ENCODE measurements around the gene THRB.
"Not testable (repeated sequence)": the region's sequence is repeated elsewhere in the genome, so short reads cannot be mapped to it uniquely, and the experiment has no call there.

The THRB gene

DNA sequence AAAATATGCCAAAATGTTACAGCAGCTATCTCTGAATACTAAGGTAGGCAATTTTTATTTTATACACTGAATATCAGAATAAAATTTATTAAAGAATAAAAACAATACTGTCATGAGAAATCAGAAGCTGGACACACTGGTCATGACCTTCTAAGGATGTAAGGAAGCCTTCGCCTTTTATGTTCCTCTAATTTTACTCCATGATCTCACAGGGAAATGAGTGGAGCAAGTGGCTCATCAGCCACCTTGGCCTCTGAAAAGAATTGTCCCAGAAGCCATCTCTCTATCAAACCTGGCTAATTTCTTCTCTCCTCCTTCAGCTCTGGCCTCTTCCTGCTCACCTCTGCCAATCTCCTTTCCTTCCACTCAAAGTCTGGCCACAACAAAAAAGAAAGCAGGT, 48.6 kb downstream of the THRB start:
- no peak for DNase-seq

DNA sequence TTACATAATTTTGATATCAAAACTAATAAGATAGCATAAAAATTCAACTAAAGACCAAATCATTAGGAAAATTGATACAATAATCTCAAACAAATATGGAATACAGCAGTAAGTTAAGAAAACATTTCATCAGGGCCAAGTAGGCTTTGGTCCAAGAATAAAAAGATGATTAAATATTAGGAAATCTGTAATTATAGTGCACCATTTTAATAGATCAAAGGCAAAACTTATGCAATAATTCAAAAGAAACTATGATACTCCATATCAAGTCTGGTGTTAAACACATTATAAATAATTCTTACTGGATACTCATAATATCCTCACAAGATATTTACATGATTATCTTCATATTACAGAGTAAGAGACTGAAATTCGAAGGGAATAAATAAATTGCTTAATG, 51.2 kb downstream of the THRB start:
- DNase-seq, result no peak

DNA sequence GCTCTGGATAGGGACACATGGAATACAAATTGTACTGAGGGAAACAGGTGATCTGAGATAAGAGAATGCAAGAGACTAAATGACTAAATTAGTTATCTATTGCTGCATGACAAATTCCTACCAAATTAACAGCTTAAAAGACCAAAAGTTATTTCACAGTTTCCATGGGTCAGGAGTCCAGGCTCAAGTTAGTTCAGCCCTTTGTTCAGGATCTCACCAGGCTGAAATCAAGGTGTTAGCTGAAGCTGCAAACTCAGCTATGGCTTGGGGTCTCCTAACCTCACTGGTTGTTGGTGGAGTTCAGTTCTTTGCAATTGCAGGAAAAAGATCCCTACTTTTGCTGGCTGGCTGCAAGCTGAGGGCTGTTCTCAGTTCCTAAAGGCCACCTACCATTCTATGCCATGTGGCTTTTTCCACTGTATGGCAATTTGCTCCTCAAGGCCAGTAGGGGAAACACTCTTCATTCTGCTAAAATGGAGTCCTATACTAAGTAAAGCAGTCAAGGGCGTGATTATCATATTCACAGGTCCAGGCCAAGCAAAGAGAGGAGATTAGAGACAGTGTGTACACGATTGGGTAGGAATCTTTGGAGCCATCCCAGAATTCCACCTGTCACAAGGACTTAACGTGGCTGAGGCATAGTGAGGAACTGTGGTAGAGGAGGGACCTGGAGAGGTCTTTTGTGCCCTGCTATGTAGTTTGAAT, 53.7 kb downstream of the THRB start:
- DNase-seq, result no peak

DNA sequence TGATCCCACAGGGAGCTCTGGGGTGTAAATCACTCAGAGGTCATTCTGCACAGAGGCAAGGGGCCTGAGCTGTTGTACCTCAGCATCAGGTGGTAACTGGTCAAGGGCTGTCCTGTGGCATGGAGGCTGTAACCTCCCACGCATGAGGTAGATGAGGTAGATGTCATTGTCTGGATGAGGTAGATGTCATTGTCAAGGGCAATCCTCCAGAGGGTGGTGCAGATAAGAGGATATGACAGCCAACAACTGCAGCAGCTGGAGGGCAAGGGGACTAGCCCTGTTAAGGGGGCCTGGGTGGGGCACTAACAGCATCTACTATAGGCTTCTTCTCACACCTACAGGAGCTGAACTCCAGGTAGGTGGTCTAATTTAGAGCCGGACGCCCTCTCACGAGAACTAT, 55.6 kb downstream of the THRB start:
- DNase-seq, result no peak

DNA sequence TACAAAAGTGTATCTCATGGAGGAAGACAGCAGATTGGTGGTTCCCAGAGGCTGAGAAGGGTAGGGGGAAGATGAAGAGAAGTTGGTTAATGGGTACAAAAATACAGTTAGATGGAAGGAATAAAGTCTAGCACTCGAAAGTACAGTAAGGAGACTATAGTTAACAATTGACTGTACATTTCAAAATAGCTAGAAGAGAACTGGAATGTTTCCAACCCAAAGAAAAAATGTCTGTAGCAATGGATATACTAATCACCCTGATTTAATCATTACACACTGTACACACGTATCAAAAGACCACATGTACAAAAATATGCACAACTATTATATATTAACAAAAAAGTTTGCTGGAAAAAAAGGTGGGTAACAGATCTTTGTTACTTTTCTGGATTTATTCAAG, 57.3 kb downstream of the THRB start:
- no peak for DNase-seq

DNA sequence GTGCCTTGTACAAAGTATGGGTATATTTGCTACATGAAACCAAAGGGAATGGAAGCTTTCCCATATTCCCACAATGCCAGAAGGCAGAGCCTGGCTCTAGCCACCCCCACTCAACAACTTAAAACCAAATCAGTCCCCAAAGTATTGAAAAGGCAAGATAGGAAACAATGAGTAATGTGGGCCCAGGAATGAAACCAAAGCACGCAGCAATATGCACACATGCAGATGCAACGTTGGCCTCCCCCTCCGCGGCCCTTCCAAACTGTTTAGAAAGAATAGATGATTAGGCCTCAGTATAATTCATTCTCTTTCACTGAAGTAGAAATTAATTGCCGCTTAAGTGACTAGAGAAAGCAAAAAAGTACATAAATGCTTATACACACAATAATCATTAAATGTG, 59.1 kb downstream of the THRB start:
- DNase-seq, result no peak

DNA sequence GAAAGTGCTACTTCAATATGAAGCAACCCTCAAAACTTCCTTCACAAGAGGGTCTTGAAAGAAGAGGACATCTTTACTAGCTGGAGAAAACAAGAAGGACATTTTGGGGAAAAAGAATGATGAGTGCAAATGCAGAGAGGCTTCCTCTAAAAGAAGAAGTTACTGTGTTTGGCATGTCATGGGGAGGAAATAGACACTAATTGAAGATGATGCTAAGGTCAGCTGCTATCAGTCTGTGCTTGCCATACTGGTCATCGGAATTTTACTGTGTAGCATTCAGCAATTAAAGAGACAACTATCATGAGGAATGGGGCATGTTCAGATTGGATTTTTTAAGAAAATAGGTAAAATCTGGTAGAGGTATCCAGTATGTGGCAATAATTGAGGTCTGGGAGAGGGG, 60.0 kb downstream of the THRB start:
- no peak for DNase-seq

DNA sequence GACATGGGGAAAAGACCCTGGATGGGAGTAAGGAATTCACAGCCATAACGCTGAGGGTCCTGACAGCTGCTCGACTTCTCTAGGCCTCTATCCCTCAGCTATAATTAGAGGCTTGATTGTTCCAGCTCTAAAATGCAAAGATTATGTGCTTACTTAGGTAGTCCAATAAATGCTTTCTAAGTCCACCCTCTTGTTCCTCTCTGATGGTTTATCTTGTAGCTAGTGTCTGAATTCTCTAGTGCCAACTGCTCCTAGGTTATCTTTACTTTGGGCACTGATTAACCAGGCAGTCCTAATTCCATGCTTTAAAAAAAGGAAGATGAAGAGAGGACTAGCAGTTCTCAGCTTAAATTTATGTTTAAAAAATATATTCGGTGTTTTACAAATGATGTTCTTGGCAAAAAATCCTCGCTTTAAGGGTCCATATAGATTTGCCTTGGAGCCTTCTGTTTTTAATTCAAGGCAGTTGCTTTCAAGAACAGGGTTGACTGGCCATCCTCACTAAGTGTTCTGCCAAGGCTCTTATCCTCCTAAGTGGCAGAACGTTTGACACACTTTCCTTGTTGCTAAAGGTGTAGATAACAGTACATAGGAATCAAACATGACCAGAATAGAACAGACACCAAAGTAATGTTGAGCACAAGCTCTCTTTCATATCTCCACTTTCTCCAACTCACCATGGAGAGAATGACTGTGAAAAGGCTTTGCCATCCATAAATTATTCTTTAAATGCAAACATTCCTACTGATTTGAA, 60.6 kb downstream of the THRB start:
- no peak for DNase-seq

DNA sequence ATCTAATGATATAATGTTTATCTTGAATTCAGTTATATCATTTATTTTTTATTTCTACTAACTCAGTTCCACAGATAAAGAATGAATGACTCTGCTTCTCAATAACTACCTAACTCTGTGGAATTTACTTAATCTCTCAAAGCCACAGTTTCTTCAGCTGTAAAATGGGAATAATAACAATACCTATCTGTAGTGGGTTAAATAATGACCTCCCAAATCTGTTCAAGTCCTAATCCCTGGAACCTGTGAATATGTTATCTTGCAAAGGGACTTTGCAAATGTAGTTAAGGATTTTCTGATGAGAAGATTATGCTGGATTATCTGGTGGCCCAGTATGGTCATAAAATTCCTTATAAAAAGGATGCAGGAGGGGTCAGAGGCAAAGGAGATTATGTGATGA, 61.7 kb downstream of the THRB start:
- DNase-seq, result no peak

DNA sequence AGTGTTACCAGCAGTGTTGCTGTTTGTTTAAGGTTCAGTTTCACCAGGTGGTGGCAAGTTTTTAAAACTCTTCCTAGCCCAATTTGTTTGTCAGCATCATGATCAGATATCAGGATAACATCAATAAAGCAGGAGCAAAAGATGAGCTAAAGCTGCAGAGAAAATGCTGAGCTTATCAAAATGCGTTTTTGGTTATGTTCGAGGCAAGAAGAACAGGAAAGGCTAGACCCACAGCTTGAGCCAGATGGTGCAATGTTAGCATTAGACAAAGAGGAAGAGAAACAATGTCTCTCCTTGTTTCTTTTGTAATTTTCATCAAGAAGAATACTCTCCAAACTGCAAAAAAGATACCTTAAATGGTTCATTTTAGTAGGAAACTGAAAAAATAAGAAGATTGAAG, 66.2 kb downstream of the THRB start:
- no peak for DNase-seq

DNA sequence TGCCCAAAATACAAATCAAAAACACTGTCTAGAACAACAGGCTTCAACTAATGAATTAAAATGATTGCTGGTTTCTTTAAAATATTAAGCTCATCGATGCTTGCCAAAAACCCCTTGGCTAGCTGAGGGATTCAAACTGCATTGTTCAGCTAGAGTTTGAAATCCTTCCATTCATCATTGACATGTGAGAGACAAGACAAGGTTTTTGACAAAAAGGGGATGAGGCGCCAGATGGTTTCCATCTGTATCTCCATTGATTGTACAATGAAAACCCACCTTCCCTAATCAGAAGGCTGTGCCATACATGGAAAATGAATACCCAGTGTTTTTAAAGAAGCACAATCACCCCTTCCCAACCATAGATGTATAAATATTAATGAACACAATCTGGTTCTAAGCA, 67.8 kb downstream of the THRB start:
- no peak for DNase-seq

DNA sequence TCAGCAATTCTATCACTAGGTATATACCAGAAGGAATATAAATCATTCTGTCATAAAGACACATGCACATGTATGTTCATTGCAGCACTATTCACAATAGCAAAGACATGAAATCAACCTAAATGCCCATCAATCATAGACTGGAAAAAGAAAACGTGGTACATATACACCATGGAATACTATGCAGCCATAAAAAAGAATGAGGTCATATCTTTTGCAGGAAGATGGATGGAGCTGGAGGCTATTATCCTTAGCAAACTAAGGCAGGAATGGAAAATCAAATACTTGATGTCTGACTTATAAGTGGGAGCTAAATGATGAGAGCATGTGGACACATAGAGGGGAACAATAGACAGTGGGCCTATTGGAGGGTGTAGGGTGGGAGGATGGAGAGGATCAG, 73.8 kb downstream of the THRB start:
- DNase-seq, result not testable (repeated sequence)

DNA sequence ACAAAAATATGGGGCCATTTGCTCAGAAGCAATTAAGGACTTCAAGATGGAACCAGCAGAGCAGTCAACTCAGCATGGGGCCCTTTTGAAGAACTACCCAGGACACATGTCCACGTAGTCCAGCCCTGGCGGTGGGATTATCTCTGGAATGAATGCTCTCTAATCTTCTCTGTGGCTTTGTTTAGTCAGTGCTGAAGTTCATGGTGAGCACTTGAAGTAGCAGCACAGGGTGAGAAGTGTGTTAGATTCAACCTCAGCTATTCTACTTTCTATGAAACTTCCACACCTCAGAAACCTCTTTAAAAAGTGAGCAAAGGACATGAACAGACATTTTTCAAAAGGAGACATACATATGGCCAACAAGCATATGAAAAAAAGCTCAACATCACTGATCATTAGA, 74.4 kb downstream of the THRB start:
- no peak for DNase-seq

DNA sequence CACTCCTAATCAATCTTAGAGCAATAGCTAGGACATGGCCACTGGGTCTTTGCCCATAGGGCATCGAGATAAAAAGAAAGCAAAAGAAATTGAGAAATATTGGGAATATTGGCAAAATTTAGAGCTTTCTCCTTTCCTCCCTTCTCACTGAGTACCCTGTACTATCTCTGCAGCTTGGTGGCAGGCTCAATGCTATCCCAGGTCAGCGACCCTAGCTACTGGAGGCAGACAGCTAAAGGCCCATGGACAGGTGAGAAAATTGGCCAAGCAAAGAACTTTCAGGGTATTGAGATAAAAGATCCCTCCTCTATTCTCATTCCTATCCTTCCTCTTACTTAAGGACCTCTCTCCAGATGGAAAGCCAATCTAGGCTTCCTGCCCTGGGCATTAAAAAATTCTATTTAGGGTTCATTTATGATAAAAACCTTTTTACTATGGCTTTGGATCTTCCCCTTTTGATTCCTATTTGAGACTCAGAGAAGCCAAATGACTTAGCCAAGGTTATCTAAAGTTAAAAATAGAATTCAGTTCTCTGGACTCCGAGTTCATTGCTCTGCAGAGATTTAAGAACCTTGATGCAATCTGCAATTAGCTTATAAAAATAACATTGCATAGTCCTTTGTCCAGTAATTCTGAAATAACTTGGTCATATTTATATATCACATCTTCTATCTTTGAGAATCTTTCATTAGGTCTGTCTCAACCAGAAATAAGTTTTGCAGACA, 75.4 kb downstream of the THRB start:
- DNase-seq, result no peak

DNA sequence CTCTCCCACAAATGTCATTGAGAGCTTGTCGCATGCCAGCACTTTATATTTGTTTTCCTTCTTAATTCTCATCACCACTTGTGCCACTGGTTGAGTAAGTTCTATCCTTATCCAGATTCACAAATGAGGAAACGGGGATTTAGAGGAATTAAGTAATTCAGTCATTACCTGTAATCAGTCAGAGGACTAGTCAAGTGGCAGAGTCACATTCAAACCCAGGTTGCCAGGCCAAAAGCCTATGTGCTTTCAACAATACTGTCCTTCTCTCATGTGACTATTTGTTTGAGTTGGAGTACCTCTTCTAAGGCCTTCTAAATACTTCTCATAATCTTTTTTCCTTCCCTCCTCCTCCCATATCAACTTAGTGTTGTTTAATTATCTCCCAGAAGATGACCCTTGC, 76.9 kb downstream of the THRB start:
- DNase-seq, result no peak

DNA sequence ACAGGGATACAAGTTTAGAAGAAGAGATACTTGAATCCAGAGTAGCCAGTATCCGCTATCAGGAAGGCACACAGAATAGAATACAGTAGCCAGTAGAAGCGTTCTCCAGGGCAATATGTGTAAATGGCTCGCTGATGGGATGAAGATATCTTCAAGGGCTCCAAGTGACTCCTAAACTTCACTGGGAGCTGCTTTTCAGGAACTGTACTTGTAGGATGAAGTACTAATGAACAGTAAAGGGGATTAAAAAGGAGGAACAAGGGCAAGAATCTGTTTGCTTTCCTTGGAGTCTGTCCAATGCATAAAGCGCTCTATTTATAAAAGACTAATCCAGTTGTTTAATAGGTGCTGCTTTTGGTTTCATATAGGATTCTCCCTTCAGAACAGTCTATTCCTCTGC, 78.4 kb downstream of the THRB start:
- DNase-seq, result no peak

DNA sequence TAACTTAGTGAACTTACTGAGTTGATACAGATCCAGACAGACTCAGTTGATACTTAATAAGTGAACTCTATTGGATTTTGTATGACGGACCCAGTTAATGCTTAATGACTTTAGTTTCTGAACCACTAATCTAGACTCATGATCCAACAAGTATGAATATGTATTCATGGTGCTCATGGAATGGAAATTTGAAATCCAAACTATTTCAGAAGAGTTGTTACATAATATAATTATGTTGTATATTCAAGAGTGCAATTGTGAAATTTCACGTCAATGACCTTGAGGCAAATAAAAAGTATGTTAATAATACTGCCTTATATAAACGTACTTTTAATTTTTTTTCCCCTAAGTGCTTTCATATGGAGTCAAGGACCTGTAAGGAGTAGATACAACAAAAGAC, 78.8 kb downstream of the THRB start:
- no peak for DNase-seq

DNA sequence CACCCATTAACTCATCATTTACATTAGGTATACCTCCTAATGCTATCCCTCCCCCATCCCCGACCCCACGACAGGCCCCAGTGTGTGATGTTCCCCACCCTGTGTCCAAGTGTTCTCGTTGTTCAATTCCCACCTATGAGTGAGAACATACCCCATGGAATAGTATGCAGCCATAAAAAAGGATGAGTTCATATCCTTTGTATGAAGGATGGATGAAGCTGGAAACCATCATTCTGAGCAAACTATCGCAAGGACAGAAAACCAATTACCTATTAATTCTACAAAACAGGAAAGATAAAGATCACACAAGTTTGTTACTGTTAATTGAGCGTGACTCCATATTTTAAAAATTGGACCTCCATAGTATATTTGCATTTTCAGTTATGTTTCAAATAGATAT, 81.0 kb downstream of the THRB start:
- DNase-seq, result not testable (repeated sequence)

DNA sequence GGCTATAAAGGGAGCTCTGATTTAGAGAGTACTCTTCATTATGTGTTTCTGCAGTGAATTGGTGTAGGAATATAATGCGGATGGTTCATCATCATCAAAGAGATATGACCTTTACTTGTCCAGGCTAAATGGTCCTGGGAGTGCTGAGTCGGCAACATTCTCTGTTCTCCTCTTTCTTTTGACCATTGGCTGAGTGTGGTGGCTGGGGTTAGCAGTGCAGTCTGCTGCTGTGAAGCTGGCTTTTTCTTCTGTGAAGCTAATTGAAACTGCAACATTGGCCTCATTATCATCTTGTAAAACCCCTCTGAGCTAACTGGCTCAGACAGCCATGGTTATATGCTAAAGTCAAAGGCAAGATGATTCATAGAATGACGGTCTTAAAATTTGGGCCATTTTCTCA, 83.8 kb downstream of the THRB start:
- no peak for DNase-seq

DNA sequence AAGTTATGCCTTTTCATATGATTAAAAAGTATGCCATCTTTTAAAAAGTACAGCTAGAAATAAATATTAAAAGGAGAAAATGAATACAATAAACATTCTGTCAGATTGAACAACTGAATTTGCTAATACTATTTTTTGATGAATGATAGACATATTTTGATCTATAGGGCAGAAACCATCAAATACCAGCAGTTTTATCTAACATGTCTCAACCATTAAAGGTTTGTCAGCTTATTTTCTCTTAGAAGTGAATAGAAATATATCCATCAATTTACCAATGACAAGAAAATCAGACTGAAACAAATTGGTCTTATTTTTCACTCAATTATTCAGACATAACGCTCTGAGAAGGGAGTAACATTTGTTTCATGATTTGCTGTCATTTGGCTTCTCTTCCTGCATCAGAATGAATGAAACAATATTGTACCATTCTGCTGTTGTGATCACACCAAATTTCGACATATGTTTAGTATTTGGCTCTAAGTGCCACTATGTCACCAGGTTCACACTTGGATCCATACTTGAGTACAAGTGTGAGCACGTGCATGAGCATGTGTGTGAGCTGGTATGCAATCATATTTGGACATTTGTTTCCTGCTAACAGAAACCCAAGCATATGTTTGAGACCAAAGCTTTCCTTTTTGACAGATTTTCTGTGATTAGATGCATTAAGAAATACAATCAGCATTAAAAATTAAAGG, 86.5 kb downstream of the THRB start:
- no peak for DNase-seq

DNA sequence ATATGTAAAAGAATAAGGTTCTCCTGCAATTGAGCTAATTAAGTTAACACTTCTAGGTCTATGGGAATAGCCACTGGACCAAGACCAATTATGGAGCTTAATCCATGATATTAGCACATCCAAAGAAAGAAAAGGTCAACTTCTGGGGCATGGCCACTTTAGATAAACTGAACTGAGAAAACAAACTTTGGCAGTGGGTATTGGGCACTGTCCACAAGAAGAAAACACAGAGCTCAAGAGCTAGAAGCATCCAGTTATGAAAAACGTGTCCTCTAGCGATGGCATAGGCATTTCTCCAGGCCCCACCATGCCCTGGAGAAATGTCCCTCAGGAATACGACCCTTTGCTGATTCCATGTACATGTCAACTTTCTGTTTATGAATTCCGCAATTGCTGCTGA, 87.8 kb downstream of the THRB start:
- no peak for DNase-seq

DNA sequence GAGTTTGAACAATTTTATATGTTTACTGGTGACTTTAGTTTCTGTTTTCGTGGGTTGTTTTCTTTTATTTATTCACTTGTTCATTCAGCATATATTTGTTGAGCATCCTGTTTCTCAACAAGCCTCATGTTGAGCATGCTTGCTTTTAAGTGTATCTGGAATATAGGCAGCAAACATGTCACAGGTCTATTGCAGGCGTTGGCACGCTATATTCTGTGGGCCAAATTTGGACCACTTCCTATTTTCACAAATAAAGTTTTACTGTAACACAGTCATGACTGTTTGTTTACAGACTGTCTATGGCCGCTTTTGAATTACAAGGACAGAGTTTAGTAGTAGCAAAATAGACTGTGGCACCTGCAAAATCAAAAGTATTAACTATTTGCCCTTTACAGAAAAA, 89.6 kb downstream of the THRB start:
- no peak for DNase-seq

DNA sequence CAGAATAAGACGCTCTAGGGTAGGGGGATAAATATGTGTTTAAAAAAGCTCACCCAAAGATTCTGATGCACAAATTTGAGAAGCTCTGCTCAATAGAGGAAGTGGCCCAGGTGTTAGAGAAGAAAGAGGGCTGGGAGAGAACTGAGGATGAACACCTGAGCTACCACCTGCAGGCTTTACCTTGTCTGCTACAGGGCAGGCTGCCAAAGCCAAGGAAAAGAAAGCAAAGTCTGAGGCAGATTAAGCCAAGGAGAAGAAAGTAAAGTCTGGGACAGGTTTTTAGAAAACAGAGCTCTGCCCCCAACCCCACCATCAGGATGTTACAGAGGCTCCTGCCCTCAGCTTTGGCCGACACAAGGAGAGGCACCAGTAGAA, 92.9 kb downstream of the THRB start:
- no peak for DNase-seq

Measured in activated CD4-positive, alpha-beta T cell treated with anti-CD3 and anti-CD28 coated beads for 48 hours (primary cell).